Omental fat pad (tissue), 4 donors: ENCODE measurements around the gene GNG12. TPM values are rescaled to one million over a fixed set of nuclear protein-coding genes. Genes with fewer than 3 reads are reported as not detected.

Experiments used
- ATAC-seq: fragments of 150-250 bp; one replicate; pipeline ENCODE4 v1.9.1; 2016; ENCODE audit warnings: mild to moderate bottlenecking, moderate library complexity; ENCODE audit not compliant: low FRiP score
- DNase-seq: peaks from one replicate; pipeline ENCODE4 v3.0.0-alpha.2; 2019; ENCODE audit warnings: low spot score
- CTCF ChIP-seq, 3 donors: fragments of 450-650 bp; IDR thresholded peaks; one replicate each; pipeline ENCODE4 v1.5.1; 2016 to 2017; ENCODE audit warnings: antibody characterized with exemption in 3 of 3, mild to moderate bottlenecking in 3 of 3, moderate library complexity in 2 of 3
- total RNA-seq, 4 donors: library from RNA; depleted of rRNA; stranded (reverse); fragments of >200 nt; gene quantifications; one replicate each; pipeline ENCODE4 v1.1.0, GENCODE V29; 2016

Gene GNG12
- total RNA-seq, 4 donors from 2014 or later, result 77.0 to 117 (median 94.5) TPM

DNA sequence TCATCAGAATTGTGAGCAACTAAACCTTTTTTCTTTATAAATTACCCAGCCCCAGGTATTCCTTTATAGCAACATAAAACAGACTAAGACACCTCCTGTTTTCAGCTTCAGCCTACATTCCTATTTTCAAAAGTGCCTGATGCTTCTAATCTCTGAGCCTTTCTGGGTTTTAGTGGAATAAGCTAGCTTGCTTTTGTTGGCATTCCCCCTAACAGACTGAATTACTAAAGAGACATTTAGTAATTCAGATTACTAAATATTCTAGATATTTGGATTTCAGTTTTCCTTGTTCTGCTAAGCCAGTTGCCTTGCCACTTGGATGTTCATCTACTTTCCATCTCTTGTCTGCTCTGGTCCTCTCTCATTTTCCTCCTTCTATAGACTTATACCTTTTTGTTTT lies 10.5 kb upstream of the GNG12 start:
- DNase-seq, result no peak
- no peak for TF ChIP-seq CTCF (IDR thresholded peaks at IDR 0.05)

DNA sequence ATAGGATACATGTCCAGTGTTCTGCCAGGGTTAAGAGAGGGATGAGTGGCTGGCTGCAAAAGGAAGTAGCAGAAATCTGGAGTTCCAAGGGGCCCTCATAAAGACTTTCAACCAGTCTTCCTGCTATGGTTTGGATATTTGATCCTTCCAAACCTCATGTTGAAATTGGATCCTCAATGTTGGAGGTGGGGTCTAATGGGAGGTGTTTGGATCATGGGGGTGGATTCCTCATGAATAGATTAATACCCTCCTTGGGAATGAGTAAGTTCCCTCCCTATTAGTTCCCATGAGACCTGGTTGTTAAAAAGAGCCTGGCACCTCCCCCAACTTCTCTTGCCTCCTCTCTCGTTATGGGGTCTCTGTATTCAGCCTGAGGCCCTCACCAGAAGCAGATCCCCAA lies 10.1 kb upstream of the GNG12 start:
- ATAC-seq (no peak), DNase-seq (no peak)
- TF ChIP-seq CTCF (IDR thresholded peaks at IDR 0.05), result no peak

More for the DNA sequence above, 10.5 kb upstream of the GNG12 start:
- no peak for ATAC-seq

GRCh38 chr1:67840449-67840848 lies 7.2 kb upstream of the GNG12 start:
- no peak for TF ChIP-seq CTCF (IDR thresholded peaks at IDR 0.05)
- ATAC-seq, result peak; percentile 58
- DNase-seq, result no peak

DNA sequence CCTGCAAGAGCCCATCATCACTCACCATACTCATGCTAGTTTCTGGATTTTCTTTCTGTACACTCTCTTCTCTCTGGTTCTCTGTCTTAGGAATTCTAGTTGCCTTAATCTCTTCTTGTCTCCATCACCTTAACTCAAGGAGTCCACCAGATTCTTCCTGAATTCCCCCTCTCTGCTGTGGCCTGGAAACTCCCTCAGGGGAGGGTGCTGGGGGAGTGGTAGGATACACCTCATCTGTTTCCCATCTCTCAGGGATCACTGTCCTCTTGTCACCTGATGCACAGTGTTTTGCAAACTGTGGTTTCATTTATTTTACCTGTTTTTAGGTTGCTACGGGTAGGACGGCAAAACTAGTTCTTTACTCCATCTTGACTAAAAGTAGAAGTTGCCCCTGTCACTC lies 6.6 kb upstream of the GNG12 start:
- DNase-seq (no peak), ATAC-seq (no peak)
- TF ChIP-seq CTCF (IDR thresholded peaks at IDR 0.05), result no peak

DNA sequence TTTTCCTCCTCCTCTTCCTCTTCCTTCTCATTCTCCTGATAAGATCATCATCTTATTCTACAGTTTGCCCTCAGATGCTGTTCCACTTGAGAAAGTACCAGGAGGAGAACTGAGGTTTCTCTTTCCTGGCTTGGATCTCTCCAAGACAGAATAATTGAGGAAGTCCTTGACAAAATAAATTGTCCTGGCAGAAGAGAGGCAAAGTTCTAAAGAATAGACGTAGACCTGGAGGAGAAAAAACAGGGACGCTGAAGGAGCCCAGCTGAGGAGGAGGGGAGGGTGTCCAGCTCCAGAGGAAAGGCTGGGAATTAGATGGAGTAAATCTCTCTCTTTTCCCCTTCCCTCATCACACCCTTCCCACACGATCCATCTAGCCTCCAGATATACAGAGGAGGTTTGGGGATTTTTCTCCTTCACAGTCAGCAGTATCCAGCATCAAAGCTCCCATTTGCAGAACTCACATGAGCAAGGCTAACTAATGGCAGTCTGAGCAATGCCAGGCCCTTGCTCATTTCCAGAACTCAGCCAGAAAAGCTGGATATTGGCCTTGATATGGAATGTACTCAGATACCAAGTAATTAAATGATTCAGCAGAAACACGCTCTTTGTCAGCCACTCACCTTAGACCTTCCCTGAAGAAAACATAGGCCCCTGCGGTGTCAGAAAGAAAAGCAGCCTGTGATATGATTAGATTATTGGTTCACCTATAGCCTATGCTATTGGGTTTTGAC lies 5.1 kb upstream of the GNG12 start:
- DNase-seq (no peak), ATAC-seq (peak; percentile 74)
- no peak for TF ChIP-seq CTCF (IDR thresholded peaks at IDR 0.05)

DNA sequence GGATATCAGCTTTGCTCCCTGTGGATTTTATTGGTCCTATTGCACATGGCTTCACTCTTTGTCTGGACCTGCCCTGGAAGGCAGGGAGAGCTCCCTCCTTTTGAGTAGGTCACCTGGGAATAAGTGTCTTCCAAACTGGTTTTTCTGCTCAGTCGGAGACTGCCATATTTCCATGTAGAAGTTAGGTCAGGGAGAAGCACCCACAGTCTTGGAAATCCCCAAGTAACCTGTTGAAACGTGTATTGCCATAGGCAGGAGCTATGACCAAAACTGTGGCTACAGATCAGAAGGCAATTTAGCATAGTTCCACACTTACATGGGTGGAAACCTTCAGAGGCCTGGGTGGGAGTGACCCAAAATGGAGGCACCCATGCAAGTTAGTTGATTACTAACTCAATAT lies 3.5 kb upstream of the GNG12 start:
- DNase-seq, result no peak
- no peak for TF ChIP-seq CTCF (IDR thresholded peaks at IDR 0.05)
- ATAC-seq, result no peak
